Liver (tissue), 9 donors: ENCODE results near the gene IFT81. TPM values are rescaled to one million over a fixed set of nuclear protein-coding genes. Genes with fewer than 3 reads are reported as not detected.
"Not testable (repeated sequence)": the region's sequence is repeated elsewhere in the genome, so short reads cannot be mapped to it uniquely, and the experiment has no call there.

Source experiments
- DNase-seq: peaks from one replicate; pipeline ENCODE4 v3.0.0-alpha.2; 2017; ENCODE audit warnings: low spot score
- H3K27ac ChIP-seq, 2 donors: one replicate each; pipeline ENCODE4 v1.7.0; 2013; ENCODE audit warnings: inconsistent platforms in 2 of 2, low read length in 2 of 2, control low read depth in 1 of 2, low read depth in 1 of 2, mild to moderate bottlenecking in 1 of 2
- H3K27me3 ChIP-seq, 4 donors: one replicate each; pipeline versions ENCODE4 v1.6.1 to v1.7.0; 2013; ENCODE audit warnings: low read length in 3 of 4, inconsistent platforms in 1 of 4, mild to moderate bottlenecking in 1 of 4, moderate library complexity in 1 of 4; ENCODE audit not compliant: control insufficient read depth in 4 of 4, insufficient read depth in 4 of 4
- H3K36me3 ChIP-seq, 4 donors: one replicate each; pipeline versions ENCODE4 v1.6.1 to v1.7.0; 2013; ENCODE audit warnings: low read length in 3 of 4, mild to moderate bottlenecking in 3 of 4, low read depth in 1 of 4, moderate library complexity in 1 of 4; ENCODE audit not compliant: control insufficient read depth in 4 of 4, insufficient read depth in 3 of 4
- H3K4me1 ChIP-seq, 4 donors: one replicate each; pipeline versions ENCODE4 v1.6.1 to v1.7.0; 2013; ENCODE audit warnings: low read length in 3 of 4, mild to moderate bottlenecking in 3 of 4, moderate library complexity in 1 of 4; ENCODE audit not compliant: control insufficient read depth in 4 of 4, insufficient read depth in 4 of 4
- H3K4me3 ChIP-seq, 3 donors: one replicate each; pipeline versions ENCODE4 v1.6.1 to v1.7.0; 2013; ENCODE audit warnings: low read length in 3 of 3, control low read depth in 1 of 3, low read depth in 1 of 3, mild to moderate bottlenecking in 1 of 3
- H3K9ac ChIP-seq, 2 donors: one replicate each; pipeline ENCODE4 v1.7.0; 2013; ENCODE audit warnings: low read length in 2 of 2, mild to moderate bottlenecking in 2 of 2, moderate library complexity in 2 of 2, control low read depth in 1 of 2, low read depth in 1 of 2
- H3K9me3 ChIP-seq, 4 donors: one replicate each; pipeline versions ENCODE4 v1.6.1 to v1.7.0; 2013; ENCODE audit warnings: low read length in 3 of 4; ENCODE audit not compliant: control insufficient read depth in 4 of 4
- EGR1 ChIP-seq, 2 donors: IDR thresholded peaks; 2 replicates each; pipeline ENCODE4 v1.6.1; 2016 to 2018; ENCODE audit warnings: antibody characterized with exemption in 2 of 2, low read depth in 2 of 2
- GABPA ChIP-seq, 2 donors: IDR thresholded peaks in 1 of 2; conservative IDR thresholded peaks in 1 of 2; 2 replicates each; pipeline ENCODE4 v1.6.1; 2016; ENCODE audit warnings: antibody characterized with exemption in 2 of 2, mild to moderate bottlenecking in 1 of 2, moderate library complexity in 1 of 2
- RAD21 ChIP-seq, 2 donors: IDR thresholded peaks; 2 replicates each; pipeline ENCODE4 v1.6.1; 2016; ENCODE audit warnings: antibody characterized with exemption in 2 of 2, mild to moderate bottlenecking in 2 of 2
- RXRA ChIP-seq, 2 donors: IDR thresholded peaks; 2 replicates each; pipeline ENCODE4 v1.6.1; 2017 to 2018; ENCODE audit warnings: antibody characterized with exemption in 2 of 2, mild to moderate bottlenecking in 1 of 2
- SP1 ChIP-seq: IDR thresholded peaks from 2 replicates; pipeline ENCODE4 v1.6.1; 2018; ENCODE audit warnings: antibody characterized with exemption, mild to moderate bottlenecking
- TAF1 ChIP-seq: conservative IDR thresholded peaks from 2 replicates; pipeline ENCODE4 v1.6.1; 2016; ENCODE audit warnings: antibody characterized with exemption, mild to moderate bottlenecking
- WGBS: extraction: QIAGEN DNeasy Blood & Tissue Kit; methylation state at CpG from one replicate; pipeline ENCODE4 v1.1.7; 2013; 5-methylcytosine and 5-hydroxymethylcytosine counted together
- polyA plus RNA-seq, 2 donors: library from polyadenylated mRNA; stranded (reverse) in 1 of 2; unstranded in 1 of 2; fragments of 200-250 nt in 1 of 2; fragments of >200 nt in 1 of 2; fragmentation: Nextera tagmentation in 1 of 2; extraction: Ambion mirVana in 1 of 2; gene quantifications; one replicate each; pipeline versions ENCODE4 v1.2.1 to v1.2.3, GENCODE V29; 2013 to 2015
- total RNA-seq, 2 donors: library from RNA; depleted of rRNA; stranded (reverse); fragments of >200 nt; gene quantifications; one replicate each; pipeline ENCODE4 v1.2.3, GENCODE V29; 2014
- TF ChIP-seq, protein P1 (sequence below): IDR thresholded peaks from 2 replicates; pipeline ENCODE4 v1.6.1; 2016; ENCODE audit warnings: antibody characterized with exemption, mild to moderate bottlenecking
- TF ChIP-seq, protein P2 (sequence below): fragments of 150-350 bp; IDR thresholded peaks from 2 replicates; pipeline ENCODE4 v1.5.1; 2017; ENCODE audit warnings: improper control_type of control experiment, low read depth, low read length; ENCODE audit not compliant: missing input control
- TF ChIP-seq, protein P3 (sequence below): IDR thresholded peaks from 2 replicates; pipeline ENCODE4 v1.6.1; 2016; ENCODE audit warnings: antibody characterized with exemption
- donor health status: healthy.
- donor health status: healthy.
- donor health status: healthy.
- donor health status: healthy.
- donor health status: healthy.

IFT81 gene
- total and polyA plus RNA-seq, 4 donors, result 1.9 to 4.9 (median 2.8) TPM

DNA sequence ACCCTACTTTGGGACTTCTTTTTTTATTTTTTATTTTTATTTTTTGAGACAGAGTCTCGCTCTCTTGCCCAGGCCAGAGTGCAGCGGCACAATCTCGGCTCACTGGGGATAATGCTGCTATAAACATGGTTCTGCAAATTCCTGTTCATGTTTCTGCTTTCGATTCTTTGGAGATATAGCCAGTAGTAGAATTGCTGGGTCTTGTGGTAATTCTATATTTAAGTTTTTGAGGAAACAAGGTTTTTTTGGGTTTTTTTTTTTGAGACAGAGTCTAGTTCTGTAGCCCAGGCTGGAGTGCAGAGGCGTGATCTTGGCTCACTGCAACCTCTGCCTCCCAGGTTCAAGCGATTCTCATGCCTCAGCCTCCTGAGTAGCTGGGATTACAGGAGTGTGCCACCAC is 35.9 kb upstream of the IFT81 start:
- not testable (repeated sequence) for DNase-seq, H3K27ac ChIP-seq, H3K27me3 ChIP-seq, H3K9ac ChIP-seq, H3K4me3 ChIP-seq, H3K9me3 ChIP-seq, H3K36me3 ChIP-seq
- peaks cover 9 to 30% (median 23%) of the 10 kb centered on the region in 4 donors for H3K4me1 ChIP-seq
- WGBS, result 81% methylated on average over 6 of the region's 6 CpGs

DNA sequence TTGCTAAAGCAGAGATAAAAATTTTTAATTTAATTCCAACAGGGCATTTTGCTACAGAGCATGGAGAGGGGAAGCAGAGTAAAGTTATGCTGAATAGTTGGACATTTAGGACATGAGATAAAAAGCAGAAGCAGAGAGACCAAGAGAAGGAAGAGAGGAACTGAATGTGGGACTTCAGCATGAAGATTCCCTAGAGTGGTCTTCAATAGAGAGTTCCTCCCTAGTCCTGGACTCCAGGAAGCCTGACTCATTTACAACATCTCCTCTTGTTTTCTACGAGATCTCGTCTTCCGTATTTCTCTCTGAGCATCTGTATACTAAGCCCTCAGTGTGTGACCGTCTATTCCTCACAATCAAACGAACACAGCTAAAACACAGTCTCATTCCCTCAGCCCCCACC is 35.2 kb upstream of the IFT81 start:
- no peak for TF ChIP-seq RXRA (IDR thresholded peaks at IDR 0.05)
- TF ChIP-seq SP1, result no peak
- TF ChIP-seq RAD21 (IDR thresholded peaks at IDR 0.05), result no peak
- TF ChIP-seq EGR1 (IDR thresholded peaks at IDR 0.05; ENCODE audit: low read depth in 2 of 2), result no peak
- TF ChIP-seq TAF1, result no peak
- TF ChIP-seq, protein P1, sequence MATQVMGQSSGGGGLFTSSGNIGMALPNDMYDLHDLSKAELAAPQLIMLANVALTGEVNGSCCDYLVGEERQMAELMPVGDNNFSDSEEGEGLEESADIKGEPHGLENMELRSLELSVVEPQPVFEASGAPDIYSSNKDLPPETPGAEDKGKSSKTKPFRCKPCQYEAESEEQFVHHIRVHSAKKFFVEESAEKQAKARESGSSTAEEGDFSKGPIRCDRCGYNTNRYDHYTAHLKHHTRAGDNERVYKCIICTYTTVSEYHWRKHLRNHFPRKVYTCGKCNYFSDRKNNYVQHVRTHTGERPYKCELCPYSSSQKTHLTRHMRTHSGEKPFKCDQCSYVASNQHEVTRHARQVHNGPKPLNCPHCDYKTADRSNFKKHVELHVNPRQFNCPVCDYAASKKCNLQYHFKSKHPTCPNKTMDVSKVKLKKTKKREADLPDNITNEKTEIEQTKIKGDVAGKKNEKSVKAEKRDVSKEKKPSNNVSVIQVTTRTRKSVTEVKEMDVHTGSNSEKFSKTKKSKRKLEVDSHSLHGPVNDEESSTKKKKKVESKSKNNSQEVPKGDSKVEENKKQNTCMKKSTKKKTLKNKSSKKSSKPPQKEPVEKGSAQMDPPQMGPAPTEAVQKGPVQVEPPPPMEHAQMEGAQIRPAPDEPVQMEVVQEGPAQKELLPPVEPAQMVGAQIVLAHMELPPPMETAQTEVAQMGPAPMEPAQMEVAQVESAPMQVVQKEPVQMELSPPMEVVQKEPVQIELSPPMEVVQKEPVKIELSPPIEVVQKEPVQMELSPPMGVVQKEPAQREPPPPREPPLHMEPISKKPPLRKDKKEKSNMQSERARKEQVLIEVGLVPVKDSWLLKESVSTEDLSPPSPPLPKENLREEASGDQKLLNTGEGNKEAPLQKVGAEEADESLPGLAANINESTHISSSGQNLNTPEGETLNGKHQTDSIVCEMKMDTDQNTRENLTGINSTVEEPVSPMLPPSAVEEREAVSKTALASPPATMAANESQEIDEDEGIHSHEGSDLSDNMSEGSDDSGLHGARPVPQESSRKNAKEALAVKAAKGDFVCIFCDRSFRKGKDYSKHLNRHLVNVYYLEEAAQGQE, result no peak
- TF ChIP-seq, protein P2, sequence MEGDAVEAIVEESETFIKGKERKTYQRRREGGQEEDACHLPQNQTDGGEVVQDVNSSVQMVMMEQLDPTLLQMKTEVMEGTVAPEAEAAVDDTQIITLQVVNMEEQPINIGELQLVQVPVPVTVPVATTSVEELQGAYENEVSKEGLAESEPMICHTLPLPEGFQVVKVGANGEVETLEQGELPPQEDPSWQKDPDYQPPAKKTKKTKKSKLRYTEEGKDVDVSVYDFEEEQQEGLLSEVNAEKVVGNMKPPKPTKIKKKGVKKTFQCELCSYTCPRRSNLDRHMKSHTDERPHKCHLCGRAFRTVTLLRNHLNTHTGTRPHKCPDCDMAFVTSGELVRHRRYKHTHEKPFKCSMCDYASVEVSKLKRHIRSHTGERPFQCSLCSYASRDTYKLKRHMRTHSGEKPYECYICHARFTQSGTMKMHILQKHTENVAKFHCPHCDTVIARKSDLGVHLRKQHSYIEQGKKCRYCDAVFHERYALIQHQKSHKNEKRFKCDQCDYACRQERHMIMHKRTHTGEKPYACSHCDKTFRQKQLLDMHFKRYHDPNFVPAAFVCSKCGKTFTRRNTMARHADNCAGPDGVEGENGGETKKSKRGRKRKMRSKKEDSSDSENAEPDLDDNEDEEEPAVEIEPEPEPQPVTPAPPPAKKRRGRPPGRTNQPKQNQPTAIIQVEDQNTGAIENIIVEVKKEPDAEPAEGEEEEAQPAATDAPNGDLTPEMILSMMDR, result no peak
- no peak for TF ChIP-seq GABPA (IDR thresholded peaks at IDR 0.05 in 1 of 2, conservative IDR thresholded peaks at IDR 0.05 in 1 of 2)
- TF ChIP-seq, protein P3, sequence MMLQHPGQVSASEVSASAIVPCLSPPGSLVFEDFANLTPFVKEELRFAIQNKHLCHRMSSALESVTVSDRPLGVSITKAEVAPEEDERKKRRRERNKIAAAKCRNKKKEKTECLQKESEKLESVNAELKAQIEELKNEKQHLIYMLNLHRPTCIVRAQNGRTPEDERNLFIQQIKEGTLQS, result no peak
- no peak for DNase-seq
- 85% methylated on average over 5 of the region's 5 CpGs for WGBS
- H3K9me3 ChIP-seq, result no peaks in the 10 kb centered on the region
- H3K4me1 ChIP-seq, result peaks cover 9 to 30% (median 25%) of the 10 kb centered on the region in 4 donors
- H3K4me3 ChIP-seq, result no peak overlapping the region
- H3K36me3 ChIP-seq, result no peaks in the 10 kb centered on the region
- H3K27ac ChIP-seq, result no peak overlapping the region
- no peaks in the 10 kb centered on the region for H3K27me3 ChIP-seq
- no peak overlapping the region for H3K9ac ChIP-seq

DNA sequence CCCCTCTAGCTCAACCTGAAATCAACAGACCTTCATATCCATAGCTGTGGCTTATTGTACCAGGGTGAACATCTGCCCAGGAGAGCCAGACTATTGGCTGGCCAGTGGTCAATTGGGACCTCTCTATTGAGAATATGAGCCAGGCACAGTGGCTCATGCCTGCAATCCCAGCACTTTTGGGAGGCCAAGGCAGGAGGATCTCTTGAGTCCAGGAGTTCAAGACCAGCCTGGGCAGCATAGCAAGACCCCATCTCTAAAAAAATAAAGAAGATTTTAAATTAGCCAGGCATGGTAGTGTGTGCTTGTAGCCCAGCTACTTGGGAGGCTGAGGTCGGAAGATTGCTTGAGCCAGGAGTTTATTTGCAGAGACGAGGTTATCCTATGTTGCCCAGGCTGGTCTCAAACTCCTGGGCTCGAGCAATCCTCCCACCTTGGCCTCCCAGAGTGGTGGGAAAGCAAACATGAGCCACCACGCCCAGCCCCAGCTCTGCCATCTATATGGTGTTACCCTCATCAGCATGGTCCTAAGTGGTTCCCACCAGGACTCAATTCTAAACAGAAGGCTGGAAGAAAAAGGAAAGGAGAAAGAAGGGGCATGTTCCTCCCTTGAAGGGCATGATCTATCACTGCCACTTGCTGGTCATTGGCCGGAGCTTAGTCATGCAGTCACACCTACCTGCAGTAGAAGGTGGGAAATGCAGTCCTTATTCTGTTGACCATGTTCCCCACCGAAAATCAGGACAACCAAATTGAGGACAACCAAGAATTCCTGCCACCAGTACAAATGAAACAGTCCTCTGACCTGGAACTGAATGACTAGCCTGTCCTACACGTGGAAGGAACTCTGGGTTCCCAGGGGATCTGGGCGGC is 33.7 kb upstream of the IFT81 start:
- Histone ChIP-seq H3K4me1 (peaks cover 9 to 30% (median 25%) of the 10 kb centered on the region in 4 donors), H3K9me3 (no peaks in the 10 kb centered on the region), H3K9ac (peak overlapping the region in 1 of 2 donors; percentile 62), H3K36me3 (no peaks in the 10 kb centered on the region), H3K4me3 (peak overlapping the region in 1 of 3 donors; percentile 21), H3K27me3 (no peaks in the 10 kb centered on the region), H3K27ac (peak overlapping the region; percentile 79 to 89)
- WGBS, result 51% methylated on average over 8 of the region's 8 CpGs
- peak; percentile 1 to 37 for TF ChIP-seq RAD21 (IDR thresholded peaks at IDR 0.05)
- TF ChIP-seq GABPA (IDR thresholded peaks at IDR 0.05 in 1 of 2, conservative IDR thresholded peaks at IDR 0.05 in 1 of 2), result no peak
- DNase-seq, result no peak
